IPS-NIHi11 (cell line): ENCODE data around the gene ZCCHC18.
"Not testable (repeated sequence)": the region's sequence is repeated elsewhere in the genome, so short reads cannot be mapped to it uniquely, and the experiment has no call there.

Experiments
- DNase-seq: peaks from one replicate; pipeline ENCODE4 v3.0.0; 2012; ENCODE audit warnings: mixed read lengths, low spot score

Gene ZCCHC18

GRCh38 chrX:104112326-104112951, at the start of gene ZCCHC18:
TSS of gene ZCCHC18 (plus strand) at chrX:104112523. CDS start at chrX:104114112, 1,589 bp downstream.
- DNase-seq = peak; percentile 87

- DNase-seq = not testable (repeated sequence)
These were observed 49.7 kb upstream of the ZCCHC18 start for GRCh38 chrX:104062636-104063035.

GRCh38 chrX:104075778-104076445, 36.4 kb upstream of the ZCCHC18 start, which contains the start of gene TMSB15C:
TSS of gene TMSB15C (minus strand) at chrX:104076236.
- not testable (repeated sequence) for DNase-seq

GRCh38 chrX:104077854-104078253, 34.5 kb upstream of the ZCCHC18 start:
- not testable (repeated sequence) for DNase-seq

- no peak for DNase-seq
These were observed 28.3 kb upstream of the ZCCHC18 start for GRCh38 chrX:104084063-104084462.

GRCh38 chrX:104084534-104085277, 27.6 kb upstream of the ZCCHC18 start:
- no peak for DNase-seq

GRCh38 chrX:104085477-104085876, 26.8 kb upstream of the ZCCHC18 start:
- DNase-seq = no peak

GRCh38 chrX:104085919-104086318, 26.4 kb upstream of the ZCCHC18 start:
- no peak for DNase-seq

GRCh38 chrX:104098151-104098808, 14.0 kb upstream of the ZCCHC18 start:
- peak; percentile 33 for DNase-seq

- DNase-seq = no peak
These were observed 13.4 kb upstream of the ZCCHC18 start for GRCh38 chrX:104098919-104099318.

GRCh38 chrX:104104676-104105075, 7.6 kb upstream of the ZCCHC18 start:
- no peak for DNase-seq

- DNase-seq = no peak
These were observed 6.7 kb upstream of the ZCCHC18 start for GRCh38 chrX:104105330-104106262.

- no peak for DNase-seq
These were observed 3.4 kb upstream of the ZCCHC18 start for GRCh38 chrX:104108955-104109354.

- DNase-seq = not testable (repeated sequence)
These were observed 1.7 kb upstream of the ZCCHC18 start for GRCh38 chrX:104110491-104111240.

GRCh38 chrX:104113222-104113965, 1.1 kb downstream of the ZCCHC18 start:
- peak; percentile 40 for DNase-seq

GRCh38 chrX:104117759-104118158, 5.4 kb downstream of the ZCCHC18 start:
- no peak for DNase-seq

GRCh38 chrX:104118765-104119164, 6.4 kb downstream of the ZCCHC18 start:
- DNase-seq = no peak

GRCh38 chrX:104122829-104123228, 10.5 kb downstream of the ZCCHC18 start:
- no peak for DNase-seq

- DNase-seq = no peak
These were observed 14.5 kb downstream of the ZCCHC18 start for GRCh38 chrX:104126856-104127255.

- DNase-seq = no peak
These were observed 18.5 kb downstream of the ZCCHC18 start for GRCh38 chrX:104130808-104131207.
